ENCODE results near the gene ARHGAP5.

DNA sequence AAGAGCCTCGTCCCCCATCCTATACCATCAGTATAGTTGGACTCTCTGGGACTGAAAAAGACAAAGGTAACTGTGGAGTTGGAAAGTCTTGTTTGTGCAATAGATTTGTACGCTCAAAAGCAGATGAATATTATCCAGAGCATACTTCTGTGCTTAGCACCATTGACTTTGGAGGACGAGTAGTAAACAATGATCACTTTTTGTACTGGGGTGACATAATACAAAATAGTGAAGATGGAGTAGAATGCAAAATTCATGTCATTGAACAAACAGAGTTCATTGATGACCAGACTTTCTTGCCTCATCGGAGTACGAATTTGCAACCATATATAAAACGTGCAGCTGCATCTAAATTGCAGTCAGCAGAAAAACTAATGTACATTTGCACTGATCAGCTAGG is 13.6 kb downstream of the ARHGAP5 start:
- TF ChIP-seq CTCF (IDR thresholded peaks at IDR 0.05; ENCODE audit: insufficient read depth, low read length) (no peak), POLR2AphosphoS5 (IDR thresholded peaks at IDR 0.05; ENCODE audit: low read depth) (no peak), GABPA (IDR thresholded peaks at IDR 0.05; ENCODE audit: low read depth) (no peak)
